ENCODE results near the gene COL6A1. TPM values are rescaled to one million over a fixed set of nuclear protein-coding genes. Genes with fewer than 3 reads are reported as not detected.
"Not testable (repeated sequence)": the region's sequence is repeated elsewhere in the genome, so short reads cannot be mapped to it uniquely, and the experiment has no call there.

COL6A1 gene
- total RNA-seq, 1 experiment from 2014 or later: 17.8 TPM

DNA sequence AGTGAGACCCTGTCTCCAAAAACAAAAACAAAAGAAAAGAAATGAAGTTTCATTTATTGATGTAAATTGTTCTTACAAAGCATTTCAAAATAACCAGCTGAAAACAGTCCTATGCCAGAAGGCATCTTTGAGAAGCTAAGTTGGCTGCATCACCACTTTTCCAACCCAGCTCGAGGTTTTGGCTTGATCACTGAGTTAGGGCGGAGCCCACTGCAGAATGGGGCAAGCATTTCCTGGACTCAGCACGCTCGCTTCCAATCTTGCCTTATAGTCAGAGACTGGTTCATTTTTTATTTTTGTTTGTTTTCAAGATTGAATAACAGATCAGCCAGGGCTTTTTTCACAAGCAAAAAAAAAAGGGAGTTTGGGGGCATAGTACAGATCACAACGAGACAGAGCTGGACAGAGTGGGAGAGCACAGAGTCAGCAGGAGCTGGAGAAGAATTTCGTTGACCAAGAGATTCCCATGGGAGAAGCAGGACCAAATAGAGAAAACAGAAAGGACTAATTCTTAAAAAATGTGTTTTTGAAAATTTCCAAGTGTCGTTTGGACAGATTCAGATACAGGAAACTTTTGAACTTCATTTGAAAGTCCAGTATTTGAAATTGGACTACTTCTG, 23.5 kb upstream of the COL6A1 start:
- no peaks in the 10 kb centered on the region for H3K36me3 Mint-ChIP-seq (ENCODE audit: insufficient read depth, unreplicated experiment)
- CTCF ChIA-PET: no interaction called here
- TF ChIP-seq, protein P1, sequence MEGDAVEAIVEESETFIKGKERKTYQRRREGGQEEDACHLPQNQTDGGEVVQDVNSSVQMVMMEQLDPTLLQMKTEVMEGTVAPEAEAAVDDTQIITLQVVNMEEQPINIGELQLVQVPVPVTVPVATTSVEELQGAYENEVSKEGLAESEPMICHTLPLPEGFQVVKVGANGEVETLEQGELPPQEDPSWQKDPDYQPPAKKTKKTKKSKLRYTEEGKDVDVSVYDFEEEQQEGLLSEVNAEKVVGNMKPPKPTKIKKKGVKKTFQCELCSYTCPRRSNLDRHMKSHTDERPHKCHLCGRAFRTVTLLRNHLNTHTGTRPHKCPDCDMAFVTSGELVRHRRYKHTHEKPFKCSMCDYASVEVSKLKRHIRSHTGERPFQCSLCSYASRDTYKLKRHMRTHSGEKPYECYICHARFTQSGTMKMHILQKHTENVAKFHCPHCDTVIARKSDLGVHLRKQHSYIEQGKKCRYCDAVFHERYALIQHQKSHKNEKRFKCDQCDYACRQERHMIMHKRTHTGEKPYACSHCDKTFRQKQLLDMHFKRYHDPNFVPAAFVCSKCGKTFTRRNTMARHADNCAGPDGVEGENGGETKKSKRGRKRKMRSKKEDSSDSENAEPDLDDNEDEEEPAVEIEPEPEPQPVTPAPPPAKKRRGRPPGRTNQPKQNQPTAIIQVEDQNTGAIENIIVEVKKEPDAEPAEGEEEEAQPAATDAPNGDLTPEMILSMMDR (IDR thresholded peaks at IDR 0.05; ENCODE audit: unreplicated experiment): no peak
- H3K27me3 Mint-ChIP-seq (ENCODE audit: unreplicated experiment): peaks cover 81% of the 10 kb centered on the region
- no peak for DNase-seq
- no TSS peak for BruUV-seq (replicated peaks)
- H3K9me3 Mint-ChIP-seq (ENCODE audit: low read depth, unreplicated experiment): no peaks in the 10 kb centered on the region
- H3K4me3 Mint-ChIP-seq (ENCODE audit: low read depth, unreplicated experiment): no peak overlapping the region
- intact Hi-C loops (cut with micrococcal nuclease; ENCODE audit: unreplicated experiment): no loop called here
- no peak overlapping the region for H3K27ac Mint-ChIP-seq (ENCODE audit: unreplicated experiment)
- no peaks in the 10 kb centered on the region for H3K4me1 Mint-ChIP-seq (ENCODE audit: low read depth, unreplicated experiment)

DNA sequence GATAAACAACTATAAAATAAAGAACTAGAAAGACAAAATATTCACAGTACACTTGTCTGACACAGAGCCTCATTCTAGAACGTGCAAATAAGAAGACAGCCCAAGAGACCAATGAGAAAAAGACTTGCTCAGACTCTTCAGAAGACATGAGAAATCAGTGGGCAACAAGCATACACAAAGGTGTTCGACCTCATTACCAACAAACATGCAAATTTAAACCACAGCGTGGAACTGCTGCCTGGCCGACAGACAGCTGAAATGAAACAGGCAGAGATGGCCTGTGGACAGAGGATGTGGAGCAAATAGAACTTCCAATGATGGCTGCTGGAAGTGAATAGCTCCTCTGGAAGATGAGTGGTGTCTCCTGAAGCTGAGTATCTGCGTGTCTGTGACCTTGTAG, 22.4 kb upstream of the COL6A1 start:
- H3K36me3 Mint-ChIP-seq (ENCODE audit: insufficient read depth, unreplicated experiment): no peaks in the 10 kb centered on the region
- no peak overlapping the region for H3K27ac Mint-ChIP-seq (ENCODE audit: unreplicated experiment)
- no peak for DNase-seq
- CTCF ChIA-PET: no interaction called here
- peaks cover 85% of the 10 kb centered on the region for H3K27me3 Mint-ChIP-seq (ENCODE audit: unreplicated experiment)
- no peaks in the 10 kb centered on the region for H3K9me3 Mint-ChIP-seq (ENCODE audit: low read depth, unreplicated experiment)
- no TSS peak for BruUV-seq (replicated peaks)
- TF ChIP-seq, protein P1 (IDR thresholded peaks at IDR 0.05; ENCODE audit: unreplicated experiment): no peak
- no peaks in the 10 kb centered on the region for H3K4me1 Mint-ChIP-seq (ENCODE audit: low read depth, unreplicated experiment)
- intact Hi-C loops (cut with micrococcal nuclease; ENCODE audit: unreplicated experiment): no loop called here
- H3K4me3 Mint-ChIP-seq (ENCODE audit: low read depth, unreplicated experiment): no peak overlapping the region

DNA sequence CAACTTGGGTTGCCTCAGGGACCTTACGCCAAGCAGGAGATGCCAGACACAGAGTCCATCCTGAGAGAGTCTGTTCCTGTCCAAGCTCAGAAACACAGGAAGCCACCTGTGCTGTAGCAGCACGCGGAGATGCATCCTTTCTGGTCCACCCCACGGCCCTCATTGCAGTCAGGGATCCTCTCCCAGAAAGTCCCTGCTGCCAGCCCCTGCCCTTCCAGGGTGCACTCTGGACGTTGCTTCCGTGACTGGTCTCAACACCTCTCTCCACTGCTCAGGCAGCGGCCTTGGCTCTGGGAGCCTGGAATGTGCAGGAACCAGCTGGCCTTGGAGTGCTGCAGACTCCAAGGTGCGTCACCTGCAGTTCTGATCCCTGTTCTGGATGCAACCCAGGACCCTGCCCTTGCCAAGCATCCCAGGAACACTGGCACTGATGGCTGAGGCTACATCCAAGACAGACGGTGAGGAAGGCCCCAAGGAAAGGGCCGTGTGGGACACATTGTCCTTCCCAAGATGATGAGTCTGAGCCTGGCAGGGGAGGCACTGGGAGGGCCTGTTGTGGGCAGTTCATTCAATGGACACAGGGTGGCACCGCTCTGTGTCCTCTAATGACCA, 21.7 kb upstream of the COL6A1 start:
- H3K36me3 Mint-ChIP-seq (ENCODE audit: insufficient read depth, unreplicated experiment): no peaks in the 10 kb centered on the region

DNA sequence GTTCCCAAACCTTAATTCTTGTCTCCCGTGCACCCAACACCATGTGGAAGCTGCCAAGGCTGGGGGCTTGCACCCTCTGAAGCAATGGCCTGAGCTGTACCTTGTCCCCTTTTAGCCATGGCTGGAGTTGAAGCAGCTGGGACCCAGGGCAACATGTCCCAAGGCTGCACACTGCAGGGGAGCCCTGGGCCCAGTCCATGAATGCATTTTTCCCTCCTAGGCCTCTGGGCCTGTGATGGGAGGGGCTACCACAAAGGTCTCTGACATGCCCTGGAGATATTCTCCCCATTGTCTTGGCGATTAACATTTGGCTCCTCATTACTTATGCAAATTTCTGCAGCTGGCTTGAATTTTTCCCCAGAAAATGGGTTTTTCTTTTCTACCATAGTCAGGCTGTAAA, 20.2 kb upstream of the COL6A1 start:
- CTCF ChIA-PET; intact Hi-C loops (cut with micrococcal nuclease; ENCODE audit: unreplicated experiment); H3K9me3 Mint-ChIP-seq (ENCODE audit: low read depth, unreplicated experiment); H3K27ac Mint-ChIP-seq (ENCODE audit: unreplicated experiment); H3K4me1 Mint-ChIP-seq (ENCODE audit: low read depth, unreplicated experiment); H3K36me3 Mint-ChIP-seq (ENCODE audit: insufficient read depth, unreplicated experiment); DNase-seq; H3K4me3 Mint-ChIP-seq (ENCODE audit: low read depth, unreplicated experiment); BruUV-seq (replicated peaks): not testable (repeated sequence)
- H3K27me3 Mint-ChIP-seq (ENCODE audit: unreplicated experiment): peaks cover 88% of the 10 kb centered on the region

More for the DNA sequence above, 21.7 kb upstream of the COL6A1 start:
- no peak for DNase-seq
- intact Hi-C loops (cut with micrococcal nuclease; ENCODE audit: unreplicated experiment): no loop called here
- TF ChIP-seq, protein P1 (IDR thresholded peaks at IDR 0.05; ENCODE audit: unreplicated experiment): no peak
- CTCF ChIA-PET: no interaction called here
- Mint-ChIP-seq H3K27me3 (ENCODE audit: unreplicated experiment) (peaks cover 92% of the 10 kb centered on the region), H3K4me1 (ENCODE audit: low read depth, unreplicated experiment) (no peaks in the 10 kb centered on the region), H3K9me3 (ENCODE audit: low read depth, unreplicated experiment) (no peaks in the 10 kb centered on the region), H3K27ac (ENCODE audit: unreplicated experiment) (no peak overlapping the region), H3K4me3 (ENCODE audit: low read depth, unreplicated experiment) (no peak overlapping the region)
- no TSS peak for BruUV-seq (replicated peaks)

DNA sequence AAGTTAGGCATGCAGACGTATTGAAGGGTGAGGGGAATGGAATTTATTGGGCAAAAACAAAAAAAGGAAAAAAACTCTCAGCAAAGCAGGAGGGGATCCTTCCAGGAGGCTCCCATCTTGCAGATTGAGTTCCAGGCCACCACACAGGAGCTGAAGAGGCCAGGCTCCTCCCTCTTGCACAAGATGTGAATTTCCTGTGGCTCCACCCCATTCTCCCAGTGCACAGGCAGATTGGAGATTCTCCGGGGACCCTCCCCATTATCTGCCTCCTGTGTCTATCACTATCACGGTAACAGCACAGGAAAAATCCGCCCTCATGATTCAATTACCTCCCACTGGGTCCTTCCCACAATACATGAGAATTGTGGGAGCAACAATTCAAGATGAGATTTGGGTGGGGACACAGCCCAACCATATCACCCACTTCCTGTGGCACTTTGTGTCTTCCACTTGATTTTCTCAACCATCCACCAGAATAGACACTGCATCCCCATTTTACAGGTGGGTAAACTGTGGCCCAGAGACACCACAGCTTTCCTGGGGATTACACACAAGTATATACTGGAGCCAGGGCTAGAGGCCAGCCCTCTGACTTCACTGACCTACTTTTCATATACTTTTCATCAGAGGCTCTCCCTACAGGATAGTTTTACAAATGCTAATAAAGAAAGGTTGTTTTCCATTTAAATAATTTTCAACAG, 18.9 kb upstream of the COL6A1 start:
- CTCF ChIA-PET: no interaction called here
- Mint-ChIP-seq H3K27ac (ENCODE audit: unreplicated experiment) (no peak overlapping the region), H3K4me3 (ENCODE audit: low read depth, unreplicated experiment) (no peak overlapping the region), H3K27me3 (ENCODE audit: unreplicated experiment) (peaks cover 75% of the 10 kb centered on the region), H3K4me1 (ENCODE audit: low read depth, unreplicated experiment) (no peaks in the 10 kb centered on the region), H3K9me3 (ENCODE audit: low read depth, unreplicated experiment) (no peaks in the 10 kb centered on the region), H3K36me3 (ENCODE audit: insufficient read depth, unreplicated experiment) (no peaks in the 10 kb centered on the region)
- BruUV-seq (replicated peaks): no TSS peak
- intact Hi-C loops (cut with micrococcal nuclease; ENCODE audit: unreplicated experiment): no loop called here
- TF ChIP-seq, protein P1 (IDR thresholded peaks at IDR 0.05; ENCODE audit: unreplicated experiment): no peak
- no peak for DNase-seq
